GM21367 (cell line): ENCODE measurements around the gene CTTN.

ENCODE experiments used
- ATAC-seq: cut with Tn5 transposase; IDR thresholded peaks from one replicate; pipeline ENCODE4 v1.9.1; 2021; ENCODE audit not compliant: unreplicated experiment

Gene CTTN

DNA sequence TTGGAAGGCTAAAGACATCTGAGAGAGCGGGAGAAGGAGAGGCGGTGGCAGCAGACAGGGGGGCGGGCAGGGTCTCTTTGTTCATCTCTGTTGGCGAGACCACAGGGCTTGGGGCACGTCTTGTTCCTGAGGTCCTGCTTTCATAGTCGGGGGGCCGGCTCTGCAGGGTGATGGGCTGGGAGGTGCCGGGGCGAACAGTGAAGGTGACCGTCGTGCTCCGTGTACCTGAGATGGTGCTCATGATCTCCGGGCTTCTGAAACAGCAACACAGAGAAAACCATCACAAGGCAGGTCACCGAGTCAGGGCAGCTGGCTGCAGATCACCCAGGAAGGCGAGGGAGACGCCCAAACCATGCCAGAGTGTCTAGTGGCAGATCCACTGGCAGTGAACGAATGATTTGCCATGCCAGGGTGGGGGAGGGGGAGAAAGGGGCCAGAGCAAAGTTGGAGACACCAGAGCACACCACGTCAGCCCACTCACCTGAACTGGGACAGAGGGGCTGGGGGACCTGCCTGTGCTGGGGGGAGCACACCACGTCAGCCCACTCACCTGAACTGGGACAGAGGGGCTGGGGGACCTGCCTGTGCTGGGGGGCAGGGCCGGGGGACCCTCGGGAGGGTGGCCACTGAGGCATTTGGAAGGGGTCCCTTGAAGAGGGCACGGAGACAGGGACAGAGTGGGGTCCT, 75.0 kb downstream of the CTTN start:
- ATAC-seq, result no peak

DNA sequence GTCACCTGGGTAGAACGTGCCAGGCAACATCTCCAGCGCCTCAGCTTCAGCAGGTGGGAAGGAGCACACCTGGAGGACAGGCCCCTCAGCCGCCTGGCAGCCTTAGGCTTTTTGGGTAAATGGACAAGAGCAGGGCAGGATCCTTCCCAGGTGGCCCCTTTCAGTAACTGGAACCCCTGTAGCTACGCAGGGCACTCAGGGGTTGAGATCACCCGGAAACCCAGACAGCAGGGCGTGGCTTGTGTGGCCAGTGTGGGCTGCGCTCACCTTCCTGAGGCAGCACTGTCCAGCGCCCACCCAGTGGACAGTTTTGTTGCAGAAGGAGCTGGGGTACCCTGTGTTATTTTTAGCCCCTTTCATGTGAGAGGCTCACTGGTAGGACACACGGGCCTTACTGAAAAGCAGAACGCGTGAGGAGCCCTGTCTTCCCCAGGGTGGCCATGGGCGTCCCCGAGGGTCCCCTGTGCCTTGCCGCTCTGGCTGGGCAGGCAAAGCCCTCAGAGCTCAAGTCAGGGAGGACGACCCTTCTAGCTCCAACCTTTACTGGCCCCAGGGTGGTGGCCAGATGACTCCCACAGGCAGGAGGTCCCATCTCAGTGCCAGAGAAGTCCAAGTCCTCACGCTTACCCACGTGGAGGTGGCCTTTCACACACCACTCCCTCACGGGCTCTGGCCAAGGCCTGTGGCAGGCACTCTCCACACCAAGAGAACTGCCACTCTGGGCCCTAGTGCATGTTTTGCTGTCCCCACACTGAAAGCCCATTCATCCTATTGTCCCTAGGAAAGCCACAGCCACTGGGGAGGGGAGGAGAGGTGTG, 75.8 kb downstream of the CTTN start:
- ATAC-seq, result no peak

- ATAC-seq, result no peak
Observed at GRCh38 chr11:70474710-70475109, 76.4 kb downstream of the CTTN start.

GRCh38 chr11:70476669-70477068, 78.3 kb downstream of the CTTN start:
- no peak for ATAC-seq

- ATAC-seq, result no peak
Observed at GRCh38 chr11:70477176-70477575, 78.8 kb downstream of the CTTN start.

DNA sequence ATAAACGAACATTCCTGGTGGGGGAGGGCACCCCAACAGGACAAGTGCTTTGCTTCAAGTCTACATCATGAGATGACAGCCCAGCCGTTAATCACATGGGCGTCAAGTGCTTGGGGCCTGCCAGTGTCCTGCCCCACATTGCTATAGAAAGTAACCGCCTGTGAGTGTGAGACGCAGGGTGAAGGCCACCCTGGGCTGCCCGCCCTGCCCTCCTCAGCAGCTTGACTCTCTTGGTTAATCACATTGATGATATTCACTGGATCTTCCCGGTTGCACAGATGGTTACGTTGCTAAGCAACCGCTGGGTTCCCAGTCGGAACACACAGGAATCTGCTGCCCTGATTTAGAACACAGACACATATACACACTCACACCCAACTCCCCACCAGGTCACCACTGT, 79.3 kb downstream of the CTTN start:
- ATAC-seq, result no peak

GRCh38 chr11:70478166-70478890, 80.0 kb downstream of the CTTN start:
- no peak for ATAC-seq

DNA sequence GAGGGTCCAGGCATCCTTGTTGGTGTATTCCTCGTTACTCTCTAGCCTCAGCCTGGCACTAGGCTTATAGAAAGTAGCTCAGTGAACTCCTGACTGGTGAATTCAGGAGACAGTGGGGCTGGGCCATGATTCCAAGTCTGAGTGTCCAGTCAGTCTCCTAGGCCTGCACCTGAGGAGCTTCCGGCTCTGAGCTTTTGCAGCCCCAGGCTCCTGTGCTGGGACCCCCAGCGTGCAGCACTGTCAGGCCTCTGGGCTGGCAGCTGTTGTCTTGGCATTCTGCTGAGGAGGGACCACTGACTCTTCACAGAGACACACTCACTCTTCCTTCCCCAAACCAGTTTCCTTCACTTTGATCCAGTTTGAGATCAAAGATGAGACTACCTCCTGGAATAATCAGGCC, 82.4 kb downstream of the CTTN start:
- no peak for ATAC-seq

- no peak for ATAC-seq
Observed at GRCh38 chr11:70481625-70482528, 83.5 kb downstream of the CTTN start.

- ATAC-seq, result no peak
Observed at GRCh38 chr11:70482529-70482917, 84.2 kb downstream of the CTTN start.

DNA sequence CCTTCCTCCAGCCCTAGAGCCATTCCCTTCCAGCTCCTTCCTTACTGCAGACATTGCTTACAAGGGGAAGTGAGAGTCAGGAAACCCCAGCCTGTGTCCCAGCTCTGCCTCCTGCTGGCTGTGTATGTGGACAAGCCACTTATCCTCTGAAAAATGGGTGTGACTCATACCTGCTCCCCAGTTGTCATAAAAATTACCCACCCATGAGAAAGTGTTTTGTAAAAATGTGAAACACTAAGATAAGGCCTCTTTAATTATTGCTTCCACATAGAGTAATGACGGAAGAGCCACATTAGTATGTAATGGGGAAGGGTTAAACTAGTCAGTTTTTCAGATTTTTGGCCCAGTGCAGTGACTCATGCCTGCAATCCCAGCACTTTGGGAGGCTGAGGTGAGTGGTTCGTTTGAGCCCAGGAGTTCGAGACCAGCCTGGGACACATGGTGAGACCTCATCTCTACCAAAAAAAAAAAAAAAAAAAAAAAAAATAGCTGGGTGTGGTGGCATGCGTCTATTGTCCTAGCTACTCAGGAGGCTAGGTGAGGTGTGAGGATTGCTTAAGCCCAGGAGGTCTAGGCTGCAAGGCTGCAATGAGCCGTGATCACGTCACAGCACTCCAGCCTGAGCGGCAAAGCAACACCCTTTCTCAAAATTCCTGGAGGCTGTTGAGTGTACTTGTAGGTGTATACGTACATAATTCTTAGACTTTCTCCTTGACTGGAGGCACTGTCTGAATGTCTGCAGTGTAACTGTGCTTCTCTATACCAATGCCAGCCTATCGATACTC, 84.9 kb downstream of the CTTN start:
- no peak for ATAC-seq

DNA sequence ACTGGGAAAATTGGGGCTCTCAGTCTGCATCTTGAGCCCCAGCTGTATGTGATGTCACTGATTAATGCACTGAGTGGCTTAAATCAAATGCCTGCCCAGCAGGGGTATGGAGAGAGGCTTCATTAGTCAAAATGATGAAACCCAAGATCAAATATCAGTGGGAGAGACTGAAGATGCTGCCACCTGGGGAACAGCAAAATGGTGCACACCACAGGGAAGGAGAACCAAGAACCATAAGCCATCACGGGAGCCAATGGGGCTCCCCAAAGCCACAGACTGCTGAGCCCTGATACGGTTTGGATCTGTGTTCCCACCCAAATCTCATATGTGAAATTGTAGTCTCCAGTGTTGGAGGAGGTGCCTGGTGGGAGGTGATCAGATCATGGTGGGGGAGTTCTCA, 85.6 kb downstream of the CTTN start:
- no peak for ATAC-seq

GRCh38 chr11:70485326-70486025, 87.1 kb downstream of the CTTN start:
- ATAC-seq, result no peak

- ATAC-seq, result no peak
Observed at GRCh38 chr11:70486026-70486415, 87.7 kb downstream of the CTTN start.
